HG03457 (cell line): ENCODE results near the gene FGD5.

ENCODE experiments used
- ATAC-seq: cut with Tn5 transposase; IDR thresholded peaks from one replicate; pipeline ENCODE4 v1.9.1; 2021; ENCODE audit warnings: moderate number of reproducible peaks; ENCODE audit not compliant: unreplicated experiment

Gene FGD5

DNA sequence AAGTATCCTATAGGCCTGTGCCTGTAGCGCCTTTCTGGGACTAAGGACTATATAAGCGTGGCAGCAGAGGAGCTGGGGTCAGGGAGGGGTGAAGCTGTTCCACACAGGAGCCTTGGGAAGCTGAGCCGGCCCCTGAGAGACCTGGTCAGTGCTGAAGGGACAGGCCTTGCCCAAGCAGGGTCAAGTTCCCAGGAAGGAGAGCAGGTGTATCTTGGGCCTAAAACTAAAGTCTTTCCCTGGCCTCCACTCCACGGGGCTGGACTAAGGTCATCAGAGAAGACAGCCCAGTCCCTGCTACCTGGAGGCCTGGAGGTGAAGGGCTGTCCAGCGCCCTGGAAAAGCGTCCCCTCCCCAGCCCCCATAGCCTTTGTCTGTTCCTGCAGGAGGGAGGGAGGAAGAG is 104.7 kb downstream of the FGD5 start:
- no peak for ATAC-seq

DNA sequence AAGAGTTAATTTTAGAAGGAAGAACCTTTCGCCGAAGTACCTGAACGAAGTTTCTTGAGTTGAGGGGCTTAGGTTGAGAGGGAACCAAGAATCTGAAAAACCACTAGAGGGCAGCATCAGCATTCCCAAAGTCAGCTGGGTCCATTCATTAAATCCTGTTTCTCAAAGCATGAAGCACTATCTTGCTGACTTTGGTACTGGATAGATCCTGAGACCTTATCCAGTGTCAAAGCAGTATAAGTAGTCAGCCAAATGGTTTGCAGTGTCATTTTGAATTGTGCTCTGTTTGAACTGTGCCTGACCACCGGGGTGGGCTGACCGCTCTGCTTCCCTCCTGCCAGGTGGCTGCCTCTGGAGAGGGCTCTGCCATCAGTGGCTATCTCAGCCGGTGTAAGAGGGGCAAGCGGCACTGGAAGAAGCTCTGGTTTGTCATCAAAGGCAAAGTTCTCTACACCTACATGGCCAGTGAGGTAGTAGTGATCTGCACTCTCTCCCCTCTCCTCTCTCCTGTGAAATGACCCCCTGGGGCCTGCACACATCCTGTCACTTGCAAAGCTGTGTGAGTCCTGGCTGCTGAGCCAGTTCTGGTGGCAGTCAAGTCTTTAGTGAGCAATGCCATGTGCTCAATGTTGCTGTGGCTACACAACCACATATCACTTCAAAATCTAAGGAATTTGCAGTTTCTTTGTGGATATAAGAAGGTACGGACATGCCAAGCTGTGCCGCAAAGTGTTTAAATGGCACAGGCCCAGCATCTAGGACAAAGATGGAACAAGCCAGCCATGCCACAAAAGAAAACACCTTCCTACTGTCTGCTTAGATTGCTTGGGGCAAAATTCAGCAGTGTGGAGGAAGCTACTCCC is 107.2 kb downstream of the FGD5 start:
- no peak for ATAC-seq

DNA sequence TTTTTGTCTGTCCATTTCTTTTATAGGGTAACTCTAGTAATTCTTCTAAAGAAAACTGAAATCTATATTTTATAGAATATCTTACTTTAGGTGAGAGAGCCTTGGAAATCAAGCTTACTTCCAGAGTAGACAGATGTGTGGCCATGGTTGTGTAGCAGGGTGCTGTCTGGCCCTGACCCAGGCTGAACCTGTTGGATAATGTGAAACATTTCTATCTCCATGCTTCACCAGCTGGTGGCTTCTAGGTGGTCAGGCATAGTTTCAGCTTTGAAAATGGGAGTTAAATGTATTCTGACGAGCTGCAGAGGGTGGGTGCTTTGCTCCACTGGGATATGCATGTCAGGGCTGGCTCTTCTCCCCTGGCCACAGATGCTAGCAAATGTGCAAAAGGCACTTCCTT is 107.8 kb downstream of the FGD5 start:
- no peak for ATAC-seq

DNA sequence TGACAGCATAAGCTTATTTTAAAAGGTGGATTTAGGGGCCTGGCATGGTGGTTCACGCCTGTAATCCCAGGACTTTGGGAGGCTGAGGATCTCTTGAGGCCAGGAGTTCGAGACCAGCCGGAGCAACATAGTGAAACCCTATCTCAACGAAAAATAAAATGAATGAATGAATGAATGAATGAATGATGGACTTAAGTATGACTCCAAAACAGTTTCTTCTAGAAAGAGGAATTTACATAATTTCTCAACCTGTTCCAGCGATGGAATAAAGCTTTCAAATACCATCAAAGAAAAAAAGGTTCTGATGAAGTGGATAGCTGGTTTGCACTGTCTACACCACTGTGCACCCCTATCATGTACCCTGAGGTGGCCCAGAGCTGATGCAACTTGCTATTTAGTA is 108.5 kb downstream of the FGD5 start:
- ATAC-seq, result no peak

DNA sequence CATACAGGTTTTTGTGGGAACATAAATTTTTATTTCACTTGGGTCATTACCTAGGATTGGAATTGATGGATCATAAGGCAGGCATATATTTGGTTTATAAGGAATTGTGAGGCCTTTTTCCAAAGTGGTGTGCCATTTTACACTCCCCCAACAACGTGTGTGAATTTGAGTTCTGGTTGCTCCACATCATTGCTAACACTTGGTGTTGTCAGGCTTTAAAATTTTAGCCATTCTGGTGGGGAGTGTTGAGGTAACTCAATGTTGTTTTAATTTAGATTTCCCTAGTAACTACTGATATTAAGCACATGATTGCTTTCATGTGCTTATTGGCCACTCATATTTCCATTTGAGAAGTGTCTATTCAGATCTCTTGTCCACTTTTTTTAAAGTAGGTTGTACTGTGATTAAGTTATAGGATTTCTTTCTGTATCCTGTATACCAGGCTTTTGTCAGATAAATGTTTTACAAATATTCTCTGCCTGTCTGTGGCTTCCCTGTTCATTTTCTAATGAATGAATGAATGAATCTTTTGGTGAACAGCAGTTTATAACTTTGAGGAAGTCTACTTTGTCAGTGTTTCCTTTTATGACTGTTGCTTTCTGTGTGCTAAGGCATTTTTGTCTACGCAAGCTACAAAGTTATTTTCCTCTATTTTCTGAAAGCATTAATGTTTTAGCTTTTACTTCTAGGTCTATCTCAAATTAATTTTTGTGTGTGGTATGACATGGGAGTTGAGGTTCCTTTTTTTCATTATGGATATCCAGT is 110.7 kb downstream of the FGD5 start:
- no peak for ATAC-seq

DNA sequence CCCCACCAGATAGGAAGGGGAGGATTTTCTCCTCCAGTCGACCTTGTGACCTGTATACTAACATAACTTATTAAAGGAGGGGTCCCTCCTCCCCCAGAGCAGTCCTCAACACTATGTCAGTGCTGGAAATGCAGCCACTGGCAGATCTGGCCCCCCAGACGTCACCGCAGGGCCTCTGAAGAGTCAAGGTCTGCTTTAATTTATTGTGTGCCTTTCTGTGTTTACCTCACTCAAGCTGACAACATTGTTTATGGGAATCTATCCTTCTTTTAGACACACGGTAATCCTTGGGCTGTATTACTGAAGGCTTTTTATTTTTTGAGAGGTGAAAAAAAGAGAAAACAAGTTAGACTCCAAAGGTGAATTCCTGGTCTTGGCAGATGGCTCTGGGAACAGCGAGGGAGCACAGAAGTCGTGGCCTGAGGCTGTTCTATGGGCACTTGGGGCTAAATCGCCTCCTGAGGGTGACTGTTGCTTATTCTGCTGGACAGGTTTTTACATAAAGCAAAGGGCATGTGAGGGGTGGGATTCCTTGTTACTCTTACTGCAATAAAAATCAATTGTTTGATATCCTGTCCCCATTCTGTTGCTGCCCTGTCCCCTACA is 115.2 kb downstream of the FGD5 start:
- ATAC-seq, result no peak

DNA sequence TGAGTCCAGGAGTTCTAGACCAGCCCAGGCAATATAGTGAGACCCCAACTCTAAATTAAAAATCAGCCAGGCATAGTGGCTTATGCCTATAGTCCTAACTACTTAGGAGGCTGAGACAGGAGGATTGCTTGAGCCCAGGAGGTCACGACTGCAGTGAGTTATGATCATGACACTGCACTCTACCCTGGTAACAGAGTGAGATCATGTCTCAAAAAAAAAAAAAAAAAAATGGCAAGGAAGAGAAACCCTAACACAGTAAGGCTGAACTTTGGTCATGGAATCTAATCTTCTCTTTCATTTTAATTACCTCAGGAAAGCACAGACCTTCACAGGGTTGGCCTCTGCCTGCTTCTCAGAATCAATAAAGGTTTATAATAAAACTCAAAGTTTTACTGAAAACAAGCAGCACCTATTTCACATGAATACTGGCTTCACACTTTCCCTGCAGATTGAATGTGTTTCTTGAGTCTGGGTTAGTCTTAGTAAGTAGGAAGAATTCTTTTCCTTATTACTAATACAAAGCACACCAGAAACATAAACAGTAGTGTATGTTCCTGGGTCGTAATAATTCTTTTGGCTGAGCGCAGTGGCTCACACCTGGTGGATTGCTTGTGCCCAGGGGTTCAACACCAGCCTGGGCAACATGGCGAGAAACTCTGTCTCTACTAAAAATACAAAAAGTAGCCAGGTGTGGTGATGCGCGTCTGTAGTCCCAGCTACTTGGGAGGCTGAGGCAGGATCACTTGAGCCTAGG is 117.0 kb downstream of the FGD5 start:
- no peak for ATAC-seq

DNA sequence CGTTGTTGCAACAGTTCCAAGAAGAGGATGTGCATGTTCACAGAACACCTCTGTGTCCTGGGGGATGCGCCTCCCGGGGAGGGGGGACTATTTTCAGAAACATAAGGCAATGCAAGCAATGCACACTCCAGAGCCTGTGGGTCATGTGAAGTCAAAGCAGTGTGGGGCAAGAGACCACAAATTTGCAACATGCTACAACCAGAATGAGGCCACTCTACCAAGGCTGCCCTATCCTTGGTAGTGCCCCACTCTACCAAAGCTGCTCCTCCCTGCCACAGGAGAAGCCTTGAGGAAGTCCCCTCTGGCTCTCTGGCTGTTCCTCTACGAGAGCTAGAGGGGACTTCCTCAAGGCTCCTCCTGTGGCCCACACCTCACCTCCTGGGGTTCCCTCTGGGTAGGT is 120.2 kb downstream of the FGD5 start:
- no peak for ATAC-seq

DNA sequence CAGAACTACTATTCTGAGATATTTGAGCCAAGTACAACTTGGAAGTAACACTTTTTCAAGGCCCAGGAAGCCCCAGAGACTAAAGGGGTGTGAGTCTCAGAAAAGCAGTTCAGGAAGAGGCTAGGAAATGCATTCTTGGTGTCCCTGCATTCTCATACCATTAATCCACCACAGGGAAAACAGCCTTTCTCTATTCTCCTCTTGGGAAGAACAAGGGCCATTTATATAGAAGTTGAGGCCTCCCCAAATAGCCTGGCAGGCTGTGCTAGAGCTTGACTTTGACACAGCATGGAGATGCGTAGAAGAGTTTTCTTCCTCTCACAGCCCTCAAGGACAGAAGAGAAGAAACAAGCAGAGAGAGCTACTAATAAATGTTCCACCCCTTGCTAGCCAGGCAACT is 123.1 kb downstream of the FGD5 start:
- ATAC-seq, result no peak

DNA sequence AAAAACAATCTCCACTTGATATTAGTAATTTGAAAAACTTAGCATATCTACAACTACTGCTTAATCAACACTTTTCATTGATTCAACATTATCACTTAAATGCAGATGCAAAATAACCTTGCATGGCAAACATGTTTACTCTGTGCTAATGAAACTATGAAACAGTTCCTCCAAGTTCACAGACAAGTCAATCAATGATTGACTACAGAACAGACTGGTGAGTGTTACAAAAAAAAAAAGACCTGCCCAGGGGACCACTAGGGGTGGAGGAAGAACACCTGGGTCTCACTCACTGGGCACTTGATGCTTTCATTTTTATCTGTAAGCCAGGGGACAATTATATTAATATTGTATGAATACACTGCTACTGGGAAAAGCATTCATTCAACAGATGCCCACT is 124.3 kb downstream of the FGD5 start:
- ATAC-seq, result no peak

DNA sequence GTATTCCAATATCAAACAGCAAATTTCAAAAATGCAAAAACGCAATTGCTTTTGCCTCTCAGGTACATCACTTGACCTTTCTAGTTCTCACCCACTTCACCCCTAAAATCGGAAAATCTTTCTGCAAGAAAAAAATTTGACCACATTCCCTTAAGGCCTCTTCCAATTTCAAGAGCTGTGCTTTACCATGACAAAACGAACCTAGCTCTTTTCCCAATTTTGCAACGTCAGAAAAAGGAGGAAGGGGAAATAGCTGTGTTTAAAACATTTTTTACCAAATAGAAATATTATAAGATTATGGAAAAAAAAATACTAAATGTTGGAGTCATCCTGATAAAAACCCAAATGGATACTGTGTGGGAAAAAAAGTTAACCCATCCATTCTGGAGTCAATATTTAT is 127.5 kb downstream of the FGD5 start:
- no peak for ATAC-seq

DNA sequence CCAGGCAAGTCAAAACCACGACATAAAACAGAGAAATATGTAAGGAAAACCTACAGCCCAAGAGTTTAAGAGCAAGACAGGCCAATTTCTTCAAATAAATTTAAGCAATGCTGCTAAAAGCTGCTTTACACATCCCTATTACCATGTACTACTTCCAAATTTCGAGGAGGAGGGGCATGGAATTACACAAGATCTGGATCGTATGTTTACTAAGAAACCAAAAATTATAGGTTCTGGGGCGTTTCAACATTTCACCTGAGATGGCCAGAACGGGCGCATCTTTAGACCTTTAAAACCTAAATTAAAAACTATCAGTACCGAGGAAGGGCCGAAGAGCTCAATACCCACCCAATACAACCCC is 128.0 kb downstream of the FGD5 start:
- no peak for ATAC-seq

DNA sequence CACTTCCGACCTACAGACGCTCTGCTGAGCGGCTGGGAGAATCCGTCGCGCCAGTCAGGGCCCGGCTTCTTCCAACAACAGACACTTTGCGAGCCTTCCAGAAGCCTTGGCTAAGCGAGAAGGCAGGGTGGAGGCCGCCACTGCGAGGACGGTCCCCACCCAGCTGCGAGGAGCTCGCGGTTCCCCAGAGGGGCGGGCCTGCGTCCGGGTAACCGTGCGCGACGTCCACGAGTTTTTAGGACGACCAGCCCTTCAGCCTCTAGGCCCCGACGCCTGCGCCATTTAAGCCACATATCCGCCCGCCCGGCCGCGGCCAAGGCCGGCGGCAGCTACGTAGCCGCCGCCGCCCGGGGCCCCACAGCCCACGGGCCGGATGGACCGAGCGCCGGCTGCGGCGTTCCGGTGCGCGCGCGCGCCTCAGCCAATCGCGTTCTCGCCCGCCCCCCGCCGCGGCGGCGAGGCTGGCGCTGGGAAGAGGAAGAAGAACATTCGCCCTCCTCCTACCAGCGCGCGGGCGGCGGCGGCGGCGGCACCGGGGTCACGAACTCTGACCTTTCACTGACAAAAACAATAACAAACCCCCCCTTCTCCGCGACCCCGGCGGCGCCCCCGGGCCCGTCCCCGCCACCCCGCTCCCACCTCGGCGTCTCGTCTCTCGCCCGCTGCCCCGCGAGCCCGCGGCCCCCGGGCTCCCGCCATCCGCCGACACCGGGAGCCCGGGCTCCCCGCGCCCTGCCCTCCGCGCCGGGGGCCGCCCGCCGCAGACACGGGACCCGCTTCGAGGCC is 128.5 kb downstream of the FGD5 start, which contains the start of gene NR2C2:
TSS of gene NR2C2 (plus strand) at position 484 of the 786 bp plus-strand sequence. CDS start 56,332 bp downstream, outside the sequence.
- peak; percentile 43 for ATAC-seq

DNA sequence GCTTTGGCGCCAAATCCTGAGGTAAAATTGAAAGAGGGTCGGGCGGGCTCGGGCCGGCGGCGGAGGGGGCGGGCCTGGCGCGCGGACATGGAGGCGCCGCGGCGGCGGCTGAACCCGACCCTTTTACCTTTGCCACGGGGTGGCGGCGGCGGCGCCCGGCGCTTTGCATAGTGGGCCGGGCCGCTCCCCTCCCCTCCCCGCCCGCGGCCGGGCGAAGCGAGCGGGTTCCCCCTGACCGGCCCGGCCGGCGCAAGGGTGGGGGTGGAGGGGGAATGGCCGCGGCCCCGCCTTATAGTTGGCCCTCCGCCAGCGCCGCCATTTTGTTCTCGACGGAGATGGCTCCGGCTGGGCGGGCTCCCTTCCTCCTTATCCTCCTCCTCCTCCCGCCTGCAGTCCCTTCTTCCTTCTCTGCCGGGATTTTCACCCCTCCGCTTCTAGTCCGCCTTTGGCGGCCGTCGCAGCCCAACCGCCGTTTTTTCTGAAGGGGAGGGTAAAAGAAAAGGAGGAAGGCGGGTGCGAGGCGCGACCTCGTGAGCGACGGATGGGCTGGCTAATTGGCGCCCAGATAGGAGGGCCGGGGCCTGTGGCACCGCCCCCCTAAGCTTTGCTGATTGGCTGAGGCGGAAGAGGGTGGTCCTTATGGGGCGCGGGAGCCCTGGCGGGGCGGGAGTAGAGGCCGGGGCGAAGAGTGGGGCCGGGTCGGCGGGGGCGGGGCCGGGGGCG is 129.3 kb downstream of the FGD5 start:
- ATAC-seq, result peak; percentile 77

DNA sequence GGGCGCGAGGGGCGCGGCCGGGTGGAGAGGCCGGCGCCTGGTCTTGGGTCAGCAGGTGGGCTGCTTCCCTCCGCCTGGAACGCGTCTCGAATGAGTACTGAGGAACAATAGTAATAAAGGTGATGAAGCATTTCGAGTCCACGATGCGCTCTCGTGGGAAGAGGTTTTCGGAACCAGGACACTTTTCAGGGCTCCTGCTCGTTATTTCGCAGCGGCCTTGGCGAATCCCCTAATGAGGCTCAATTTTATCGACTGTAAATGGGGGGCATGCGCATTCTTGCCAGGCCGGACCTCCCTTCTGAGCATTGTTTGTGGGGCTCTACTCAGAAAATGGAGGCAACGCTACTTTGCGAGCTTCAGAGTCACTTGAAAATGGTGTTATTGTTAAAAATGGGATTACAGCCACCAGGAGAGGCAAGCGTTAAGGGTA is 129.9 kb downstream of the FGD5 start:
- no peak for ATAC-seq

DNA sequence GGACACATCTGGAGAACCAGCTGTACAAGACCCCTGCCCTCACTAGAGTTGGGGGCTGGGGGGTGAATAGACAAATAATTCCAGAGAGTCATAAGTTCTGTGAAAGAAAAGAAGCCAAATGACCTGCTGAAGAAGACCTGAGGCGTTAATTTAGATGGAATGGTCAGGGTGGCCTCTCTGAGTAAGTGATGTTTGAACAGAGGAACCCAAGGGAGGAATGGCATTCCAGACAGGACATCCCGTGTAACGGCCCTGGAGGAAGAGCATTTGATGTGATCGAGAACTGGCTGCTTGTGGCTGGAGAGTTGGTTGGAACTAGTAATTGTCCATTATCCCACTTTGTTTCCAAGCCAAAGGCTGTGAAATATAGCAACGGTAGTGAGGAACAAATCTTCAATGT is 130.4 kb downstream of the FGD5 start:
- ATAC-seq, result no peak

DNA sequence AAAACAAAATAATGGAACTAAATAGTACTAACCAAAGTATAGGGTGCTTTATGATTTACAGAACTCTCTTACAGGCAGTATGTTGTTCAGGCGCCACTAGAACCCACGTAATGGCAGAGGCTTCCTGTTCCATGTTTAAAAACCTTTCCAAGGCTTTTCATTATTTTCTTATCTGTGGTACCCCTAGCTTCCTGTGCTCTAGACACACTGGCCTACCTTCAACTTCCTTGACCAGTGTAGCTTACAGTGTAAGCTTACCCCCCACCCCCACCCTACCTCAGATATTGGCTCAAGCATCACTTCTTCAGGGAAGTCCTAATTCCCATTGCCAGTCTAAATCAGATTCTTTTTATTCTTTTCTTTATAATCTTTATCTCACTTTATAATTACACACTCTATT is 131.5 kb downstream of the FGD5 start:
- no peak for ATAC-seq

DNA sequence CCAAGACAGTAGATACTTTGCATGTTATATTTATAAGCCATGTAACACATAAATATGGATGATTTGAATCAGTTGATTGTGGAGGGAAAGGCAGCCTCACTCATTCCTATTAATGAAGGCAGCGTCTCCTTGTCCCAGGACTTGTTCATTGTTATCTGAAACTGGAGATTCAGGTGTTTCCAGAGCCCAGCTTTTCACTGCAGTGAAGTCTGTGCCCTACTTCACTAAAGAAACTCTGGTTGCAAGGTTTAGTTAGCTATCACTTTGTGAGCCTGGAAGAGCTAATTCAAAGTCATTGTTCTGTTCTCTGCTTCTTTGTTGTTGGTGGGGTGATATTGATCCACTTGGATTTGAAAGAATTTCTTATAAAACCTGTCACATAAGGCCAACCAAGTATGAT is 138.4 kb downstream of the FGD5 start:
- ATAC-seq, result no peak

DNA sequence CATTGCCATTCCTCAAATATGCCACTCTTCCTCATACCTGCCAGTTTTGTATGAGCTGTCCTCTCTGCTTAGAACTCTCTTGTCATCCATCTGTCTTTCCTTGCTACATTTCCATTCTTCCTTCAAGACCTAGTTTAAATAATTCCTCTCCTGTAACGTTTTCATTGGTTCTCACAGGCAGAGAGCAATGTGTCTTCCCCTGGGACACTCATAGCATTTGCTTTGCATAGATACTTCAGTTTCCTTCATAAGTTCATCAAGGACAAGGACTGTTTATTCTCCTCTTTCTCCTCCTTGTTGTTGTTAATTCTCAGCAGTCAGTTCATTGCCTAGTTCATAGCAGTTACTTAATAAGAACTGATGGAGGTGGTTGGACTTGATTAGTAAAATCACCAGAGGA is 139.2 kb downstream of the FGD5 start:
- no peak for ATAC-seq
